HepG2 (cell line): Measurements from ENCODE around the gene RREB1. TPM values are rescaled to one million over a fixed set of nuclear protein-coding genes. Genes with fewer than 3 reads are reported as not detected.

Experiments
- AHR ChIP-seq: IDR thresholded peaks from 2 replicates; pipeline ENCODE4 v1.6.1; 2018; ENCODE audit warnings: missing genetic modification reagents, missing compliant biosample characterization
- ARNT2 ChIP-seq: sonication (generic); formaldehyde crosslinking; IDR thresholded peaks from 2 replicates; pipeline ENCODE4 v1.8.0; 2022; ENCODE audit warnings: mild to moderate bottlenecking, low read depth, missing genetic modification reagents, moderate library complexity
- FOXK2 ChIP-seq: fragments of 450-650 bp; IDR thresholded peaks from 2 replicates; pipeline ENCODE4 v1.6.1; 2016
- GZF1 ChIP-seq: sonication (generic); formaldehyde crosslinking; IDR thresholded peaks from 2 replicates; pipeline ENCODE4 v1.5.1; 2020; ENCODE audit warnings: mild to moderate bottlenecking, missing genetic modification reagents
- KAT2B ChIP-seq: fragments of 150-350 bp; IDR thresholded peaks from 2 replicates; pipeline ENCODE4 v1.6.1; 2014; ENCODE audit warnings: low read depth, low read length, borderline replicate concordance
- NFKBIZ ChIP-seq: IDR thresholded peaks from 2 replicates; pipeline ENCODE4 v1.6.1; 2018; ENCODE audit warnings: missing genetic modification reagents, missing compliant biosample characterization
- POGK ChIP-seq: sonication (generic); formaldehyde crosslinking; conservative IDR thresholded peaks from 2 replicates; pipeline ENCODE4 v1.8.0; 2022; ENCODE audit warnings: mild to moderate bottlenecking, moderate library complexity, missing genetic modification reagents
- POGZ ChIP-seq: sonication (generic); formaldehyde crosslinking; IDR thresholded peaks from 2 replicates; pipeline ENCODE4 v1.4.0; 2020; ENCODE audit warnings: mild to moderate bottlenecking, missing genetic modification reagents
- PRDM10 ChIP-seq: sonication (generic); formaldehyde crosslinking; IDR thresholded peaks from 2 replicates; pipeline ENCODE4 v1.4.0; 2020; ENCODE audit warnings: low read depth, missing genetic modification reagents
- SNAPC2 ChIP-seq: sonication (generic); formaldehyde crosslinking; IDR thresholded peaks from 2 replicates; pipeline ENCODE4 v1.8.1; 2022; ENCODE audit warnings: mild to moderate bottlenecking, missing genetic modification reagents
- WIZ ChIP-seq: sonication (generic); formaldehyde crosslinking; IDR thresholded peaks from 2 replicates; pipeline ENCODE4 v1.5.1; 2020; ENCODE audit warnings: mild to moderate bottlenecking, missing genetic modification reagents
- ZBTB3 ChIP-seq: sonication (generic); formaldehyde crosslinking; IDR thresholded peaks from 2 replicates; pipeline ENCODE4 v1.4.0; 2020; ENCODE audit warnings: low read depth, mild to moderate bottlenecking, moderate library complexity, missing genetic modification reagents, borderline replicate concordance
- ZFP91 ChIP-seq: sonication (generic); formaldehyde crosslinking; IDR thresholded peaks from 2 replicates; pipeline ENCODE4 v1.9.0; 2022; ENCODE audit warnings: missing genetic modification reagents, mild to moderate bottlenecking, borderline replicate concordance
- ZNF136 ChIP-seq: sonication (generic); formaldehyde crosslinking; IDR thresholded peaks from 2 replicates; pipeline ENCODE4 v1.8.1; 2022; ENCODE audit warnings: low read depth, mild to moderate bottlenecking, moderate library complexity, missing genetic modification reagents
- ZNF331 ChIP-seq: sonication (generic); formaldehyde crosslinking; IDR thresholded peaks from 2 replicates; pipeline ENCODE4 v1.4.0; 2020; ENCODE audit warnings: missing genetic modification reagents
- ZNF552 ChIP-seq: sonication (generic); formaldehyde crosslinking; IDR thresholded peaks from 2 replicates; pipeline ENCODE4 v1.9.0; 2022; ENCODE audit warnings: missing genetic modification reagents, mild to moderate bottlenecking, borderline replicate concordance
- ZNF556 ChIP-seq: sonication (generic); formaldehyde crosslinking; IDR thresholded peaks from 2 replicates; pipeline ENCODE4 v1.4.0; 2020; ENCODE audit warnings: mild to moderate bottlenecking, missing genetic modification reagents, borderline replicate concordance
- ZNF607 ChIP-seq: sonication (generic); formaldehyde crosslinking; IDR thresholded peaks from 2 replicates; pipeline ENCODE4 v1.5.1; 2020; ENCODE audit warnings: missing genetic modification reagents, mild to moderate bottlenecking, borderline replicate concordance
- ZNF777 ChIP-seq: sonication (generic); formaldehyde crosslinking; IDR thresholded peaks from 2 replicates; pipeline ENCODE4 v1.4.0; 2020; ENCODE audit warnings: missing genetic modification reagents
- ZUFSP ChIP-seq: sonication (generic); formaldehyde crosslinking; IDR thresholded peaks from 2 replicates; pipeline ENCODE4 v1.9.0; 2021; ENCODE audit warnings: missing genetic modification reagents, mild to moderate bottlenecking, borderline replicate concordance
- polyA plus RNA-seq, 8 experiments: library from polyadenylated mRNA; depleted of rRNA in 3 of 8; stranded (reverse) in 7 of 8; unstranded in 1 of 8; fragments of >200 nt; fragmentation: Illumina TruSeq in 4 of 8; extraction: Trizol in 4 of 8; gene quantifications; 2 replicates each; pipeline versions ENCODE4 v1.2.1 to v1.2.3, GENCODE V29; 2011 to 2016; ENCODE audit warnings: low read depth in 4 of 8, missing spikeins in 1 of 8, mixed read lengths in 1 of 8; ENCODE audit not compliant: insufficient read depth in 1 of 8
- total RNA-seq, 5 experiments: library from RNA; depleted of rRNA; stranded (reverse); fragments of >200 nt; fragmentation: Illumina TruSeq; extraction: Trizol; gene quantifications; 2 replicates each; pipeline ENCODE4 v1.2.3, GENCODE V29; 2016; ENCODE audit warnings: low read depth in 1 of 5

Gene RREB1
- total and polyA plus RNA-seq, 2 of the 13 experiments (the other 11 are each of a cell fraction or from before 2014, with no cell fraction given), result 6.1 to 23.2 TPM

- TF ChIP-seq ZNF607 (CRISPR knock-in tag) (peak; percentile 39; the same call in 1 of the 2 replicates), ZNF552 (CRISPR knock-in tag) (peak; percentile 60; the same call in 1 of the 2 replicates), AHR (CRISPR knock-in tag) (peak; percentile 57), ZUFSP (CRISPR knock-in tag) (no peak), ZNF777 (CRISPR knock-in tag) (peak; percentile 24; the same call in 1 of the 2 replicates), SNAPC2 (CRISPR knock-in tag) (peak; percentile 68; the same call in 1 of the 2 replicates), ZNF136 (peak; percentile 85; the same call in 1 of the 2 replicates), ZNF331 (CRISPR knock-in tag) (peak; percentile 83), POGZ (peak; percentile 78; the same call in 1 of the 2 replicates), PRDM10 (CRISPR knock-in tag) (peak; percentile 87), ZFP91 (CRISPR knock-in tag) (peak; percentile 87; the same call in 1 of the 2 replicates), POGK (peak; percentile 66; the same call in 1 of the 2 replicates), NFKBIZ (CRISPR knock-in tag) (peak; percentile 55), ZNF556 (peak; percentile 94; the same call in 1 of the 2 replicates), KAT2B (no peak), ZBTB3 (CRISPR knock-in tag) (no peak), FOXK2 (peak; percentile 74; the same call in 1 of the 2 replicates), WIZ (CRISPR knock-in tag) (peak; percentile 90), GZF1 (0 out of 2 replicates have a peak, but pooled peaks have one; percentile 55), ARNT2 (CRISPR knock-in tag) (peak; percentile 75; the same call in 1 of the 2 replicates)
Observed at GRCh38 chr6:7261032-7261841, 153.5 kb downstream of the RREB1 start (continued).
